GM13976 (cell line): ENCODE measurements around the gene IRF7.

Source experiments
- DNase-seq: peaks from one replicate; pipeline ENCODE4 v3.0.0; 2012; ENCODE audit warnings: low spot score
- in situ Hi-C: fragments of 300-500 bp; cut with MboI; formaldehyde crosslinking; loops from one replicate; pipeline ENCODE4 v1.12.0; 2022; ENCODE audit warnings: low sequenced_read_pairs, mixed read lengths, inconsistent platforms; ENCODE audit not compliant: unreplicated experiment
- TF ChIP-seq, protein P1 (sequence below): IDR thresholded peaks from 2 replicates; pipeline ENCODE4 v1.5.1; 2012; ENCODE audit warnings: borderline replicate concordance, mild to moderate bottlenecking; ENCODE audit not compliant: insufficient read depth; ENCODE audit errors: extremely low read depth, missing control alignments, control extremely low read depth

Gene IRF7

DNA sequence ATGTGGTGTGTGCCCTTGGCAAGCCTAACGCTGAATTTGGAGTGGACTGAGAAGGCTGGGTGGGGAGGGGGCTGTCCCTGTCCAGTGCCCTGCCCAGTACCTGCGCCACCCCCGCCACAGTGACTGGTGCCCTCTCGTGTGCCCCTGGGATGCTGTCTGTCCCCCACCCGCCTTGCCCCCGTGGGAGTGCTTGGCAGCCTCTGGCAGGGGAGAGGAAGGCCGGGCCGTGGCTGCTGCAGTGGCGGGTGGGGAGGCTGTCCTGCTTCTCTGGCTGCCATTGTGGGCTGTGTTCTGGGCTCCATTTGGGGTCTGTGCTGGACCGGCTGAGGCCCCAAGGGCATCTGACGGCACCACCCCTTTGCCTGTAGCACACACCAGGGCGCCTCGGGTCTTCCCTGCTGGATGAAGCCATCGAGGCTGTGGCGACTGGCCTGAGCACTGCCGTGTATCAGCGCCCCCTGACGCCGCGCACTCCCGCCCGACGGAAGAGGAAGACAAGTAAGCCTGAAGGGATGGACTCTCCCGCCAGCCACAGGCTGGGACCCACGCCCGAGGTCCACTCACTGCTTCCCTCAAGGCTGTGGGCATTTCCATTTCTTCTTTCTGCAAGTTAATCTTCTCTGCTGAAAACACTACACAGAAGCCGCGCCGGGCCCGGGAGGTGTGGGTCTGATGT lies 17.6 kb downstream of the IRF7 start:
- in situ Hi-C loops: no loop called here
- DNase-seq: no peak
- TF ChIP-seq, protein P1, sequence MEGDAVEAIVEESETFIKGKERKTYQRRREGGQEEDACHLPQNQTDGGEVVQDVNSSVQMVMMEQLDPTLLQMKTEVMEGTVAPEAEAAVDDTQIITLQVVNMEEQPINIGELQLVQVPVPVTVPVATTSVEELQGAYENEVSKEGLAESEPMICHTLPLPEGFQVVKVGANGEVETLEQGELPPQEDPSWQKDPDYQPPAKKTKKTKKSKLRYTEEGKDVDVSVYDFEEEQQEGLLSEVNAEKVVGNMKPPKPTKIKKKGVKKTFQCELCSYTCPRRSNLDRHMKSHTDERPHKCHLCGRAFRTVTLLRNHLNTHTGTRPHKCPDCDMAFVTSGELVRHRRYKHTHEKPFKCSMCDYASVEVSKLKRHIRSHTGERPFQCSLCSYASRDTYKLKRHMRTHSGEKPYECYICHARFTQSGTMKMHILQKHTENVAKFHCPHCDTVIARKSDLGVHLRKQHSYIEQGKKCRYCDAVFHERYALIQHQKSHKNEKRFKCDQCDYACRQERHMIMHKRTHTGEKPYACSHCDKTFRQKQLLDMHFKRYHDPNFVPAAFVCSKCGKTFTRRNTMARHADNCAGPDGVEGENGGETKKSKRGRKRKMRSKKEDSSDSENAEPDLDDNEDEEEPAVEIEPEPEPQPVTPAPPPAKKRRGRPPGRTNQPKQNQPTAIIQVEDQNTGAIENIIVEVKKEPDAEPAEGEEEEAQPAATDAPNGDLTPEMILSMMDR: no peak

DNA sequence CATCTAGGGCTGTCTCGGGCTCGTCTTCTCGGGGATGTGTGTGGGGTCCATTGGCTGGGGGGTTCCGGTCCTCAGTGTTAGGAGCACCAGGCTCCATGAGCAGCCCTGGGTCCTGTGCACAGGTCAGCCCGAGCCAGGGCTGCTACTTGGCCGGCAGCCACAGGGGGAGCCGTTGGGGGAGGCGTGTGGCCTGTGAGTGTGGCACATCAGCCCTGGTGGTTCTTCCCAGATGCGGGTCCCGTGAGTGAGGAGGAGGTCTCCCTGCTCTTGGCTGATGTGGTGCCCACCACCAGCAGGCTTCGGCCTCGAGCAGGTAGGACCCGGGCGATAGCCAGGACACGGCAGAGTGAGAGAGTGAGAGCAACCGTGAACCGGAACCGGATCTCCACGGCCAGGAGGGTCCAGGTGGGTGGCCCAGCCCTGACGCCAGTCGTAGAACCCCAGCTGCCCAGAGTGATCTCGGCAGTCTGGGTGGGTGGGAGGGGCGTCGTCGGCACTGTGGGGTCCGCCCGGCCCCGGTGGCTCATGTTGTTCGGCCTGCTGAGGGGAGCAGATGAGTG lies 18.5 kb downstream of the IRF7 start:
- no peak for DNase-seq
- TF ChIP-seq, protein P1: no peak
- in situ Hi-C loops: no loop called here

DNA sequence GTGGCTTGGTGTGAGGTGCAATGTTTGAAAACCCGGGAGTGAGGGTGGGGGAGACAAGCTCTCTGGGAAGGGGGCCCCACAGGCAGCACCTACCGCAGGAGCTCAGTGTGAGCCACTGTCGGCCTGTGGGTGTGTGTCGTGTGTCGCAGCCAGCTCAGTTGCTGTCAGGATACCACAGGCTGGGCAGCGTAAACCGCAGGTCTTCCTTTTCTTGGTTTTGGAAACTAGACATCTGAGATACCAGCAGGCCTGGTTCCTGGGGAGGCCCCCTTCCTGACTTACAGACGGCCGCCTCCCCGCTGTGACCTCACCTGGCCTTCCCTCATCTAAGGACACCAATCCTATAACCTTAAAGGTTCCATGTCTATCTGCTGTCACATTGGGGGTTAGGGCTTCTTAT lies 19.4 kb downstream of the IRF7 start:
- TF ChIP-seq, protein P1: no peak
- no peak for DNase-seq
- in situ Hi-C loops: no loop called here

DNA sequence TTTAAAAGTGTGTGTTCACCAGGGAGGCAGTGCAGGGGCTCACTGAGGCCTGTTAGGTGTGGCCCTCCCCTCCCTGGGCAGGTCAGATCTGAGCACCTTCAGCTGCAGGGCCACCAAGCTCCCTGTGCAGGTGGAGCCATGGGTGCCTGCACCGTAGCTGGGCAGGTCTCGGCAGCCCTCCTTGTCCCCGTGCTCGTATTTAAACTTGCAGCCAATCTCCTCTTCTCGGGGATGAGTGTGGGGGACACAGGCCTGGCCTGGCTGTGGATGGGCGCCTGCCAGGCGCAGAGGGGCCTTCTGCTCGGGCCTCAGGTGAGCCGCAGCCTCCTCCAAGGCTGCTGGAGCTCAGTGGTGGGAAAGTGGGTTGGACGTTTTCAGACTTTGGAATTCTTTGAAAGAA lies 20.4 kb downstream of the IRF7 start:
- in situ Hi-C loops: no loop called here

DNA sequence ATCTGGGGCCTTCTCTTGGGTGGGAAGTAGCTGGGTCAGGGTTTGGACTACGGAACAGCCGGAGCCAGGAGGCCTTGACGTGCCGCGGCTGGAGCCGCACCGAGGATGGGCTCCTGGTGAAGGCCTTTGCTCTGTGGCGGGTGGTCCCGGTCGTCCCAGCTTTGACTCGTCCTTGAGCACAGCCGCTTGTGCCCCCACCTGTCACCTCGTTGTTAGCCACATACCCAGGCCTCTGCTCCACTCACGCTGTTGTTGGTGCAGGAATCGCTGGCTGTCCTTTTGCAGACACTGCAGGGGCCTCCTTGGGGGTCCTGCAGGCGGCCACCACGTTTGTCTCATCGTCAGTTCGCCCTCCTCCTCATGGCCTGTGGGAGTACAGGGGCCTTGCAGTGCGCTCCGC lies 22.4 kb downstream of the IRF7 start:
- in situ Hi-C loops: no loop called here
- TF ChIP-seq, protein P1: no peak
- no peak for DNase-seq

More for the DNA sequence above, 20.4 kb downstream of the IRF7 start:
- TF ChIP-seq, protein P1: no peak
- DNase-seq: no peak

GRCh38 chr11:592918-593317 lies 22.8 kb downstream of the IRF7 start:
- in situ Hi-C loops: no loop called here
- TF ChIP-seq, protein P1: no peak
- DNase-seq: no peak
